Activated naive CD4-positive, alpha-beta T cell treated with anti-CD3 and anti-CD28 coated beads, Interleukin-2, amount 10 ng/mL, durations not matched to agents 7 days and 5 days (primary cell): ENCODE results near the gene SEL1L2.

Experiments
- CTCF ChIA-PET: fragments of 350-600 bp; sonication (Branson Sonifier 250); formaldehyde crosslinking; loops from one replicate; lab custom pipeline; 2021; ENCODE audit warnings: antibody characterized with exemption; lab: Charles Lee
- DNase-seq: peaks from one replicate; pipeline ENCODE4 v3.0.0-alpha.2; 2020
- H3K27ac Mint-ChIP-seq: one replicate; pipeline ENCODE4 v1.8.0; 2021; ENCODE audit warnings: mild to moderate bottlenecking, moderate library complexity, mixed read lengths
- H3K27me3 Mint-ChIP-seq: one replicate; pipeline ENCODE4 v1.8.0; 2021; ENCODE audit warnings: mild to moderate bottlenecking, mixed read lengths
- H3K36me3 Mint-ChIP-seq: one replicate; pipeline ENCODE4 v1.8.0; 2021; ENCODE audit warnings: mixed read lengths
- H3K4me1 Mint-ChIP-seq: one replicate; pipeline ENCODE4 v1.8.0; 2021; ENCODE audit warnings: mixed read lengths
- H3K4me3 Mint-ChIP-seq: one replicate; pipeline ENCODE4 v1.8.0; 2021; ENCODE audit warnings: mild to moderate bottlenecking, moderate library complexity, mixed read lengths
- H3K9me3 Mint-ChIP-seq: one replicate; pipeline ENCODE4 v1.8.0; 2021; ENCODE audit warnings: mixed read lengths

The SEL1L2 gene

GRCh38 chr20:13910492-13910891, 79.9 kb downstream of the SEL1L2 start:
- Mint-ChIP-seq H3K27ac (no peak overlapping the region), H3K4me3 (no peak overlapping the region), H3K4me1 (no peaks in the 10 kb centered on the region), H3K36me3 (no peaks in the 10 kb centered on the region), H3K27me3 (no peaks in the 10 kb centered on the region), H3K9me3 (no peaks in the 10 kb centered on the region)
- DNase-seq, result no peak
- CTCF ChIA-PET, result no interaction called here

GRCh38 chr20:13909067-13909466, 81.3 kb downstream of the SEL1L2 start:
- Mint-ChIP-seq H3K4me1 (no peaks in the 10 kb centered on the region), H3K27me3 (no peaks in the 10 kb centered on the region), H3K27ac (no peak overlapping the region), H3K36me3 (no peaks in the 10 kb centered on the region), H3K9me3 (no peaks in the 10 kb centered on the region), H3K4me3 (no peak overlapping the region)
- CTCF ChIA-PET, result no interaction called here
- no peak for DNase-seq

- Mint-ChIP-seq H3K27me3 (no peaks in the 10 kb centered on the region), H3K27ac (no peak overlapping the region), H3K4me1 (no peaks in the 10 kb centered on the region), H3K9me3 (no peaks in the 10 kb centered on the region), H3K36me3 (no peaks in the 10 kb centered on the region), H3K4me3 (no peak overlapping the region)
- DNase-seq, result no peak
- CTCF ChIA-PET, result no interaction called here
These were observed 85.6 kb downstream of the SEL1L2 start for GRCh38 chr20:13904766-13905165.

GRCh38 chr20:13900496-13900895, 89.9 kb downstream of the SEL1L2 start:
- Mint-ChIP-seq H3K27me3 (no peaks in the 10 kb centered on the region), H3K27ac (no peak overlapping the region), H3K9me3 (no peaks in the 10 kb centered on the region), H3K4me1 (no peaks in the 10 kb centered on the region), H3K36me3 (no peaks in the 10 kb centered on the region), H3K4me3 (no peak overlapping the region)
- CTCF ChIA-PET, result no interaction called here
- no peak for DNase-seq

GRCh38 chr20:13898012-13898612, 92.3 kb downstream of the SEL1L2 start:
- H3K36me3 Mint-ChIP-seq, result no peaks in the 10 kb centered on the region
- CTCF ChIA-PET, result no interaction called here
- no peaks in the 10 kb centered on the region for H3K4me1 Mint-ChIP-seq
- H3K4me3 Mint-ChIP-seq, result no peak overlapping the region
- no peak for DNase-seq
- no peak overlapping the region for H3K27ac Mint-ChIP-seq
- H3K9me3 Mint-ChIP-seq, result no peaks in the 10 kb centered on the region
- H3K27me3 Mint-ChIP-seq, result no peaks in the 10 kb centered on the region

GRCh38 chr20:13891575-13891974, 98.8 kb downstream of the SEL1L2 start:
- Mint-ChIP-seq H3K4me1 (no peaks in the 10 kb centered on the region), H3K27me3 (no peaks in the 10 kb centered on the region), H3K36me3 (no peaks in the 10 kb centered on the region), H3K27ac (no peak overlapping the region), H3K4me3 (no peak overlapping the region), H3K9me3 (peaks cover 10% of the 10 kb centered on the region)
- no peak for DNase-seq
- CTCF ChIA-PET, result no interaction called here

- Mint-ChIP-seq H3K36me3 (no peaks in the 10 kb centered on the region), H3K9me3 (no peaks in the 10 kb centered on the region), H3K27me3 (no peaks in the 10 kb centered on the region), H3K27ac (no peak overlapping the region), H3K4me1 (no peaks in the 10 kb centered on the region), H3K4me3 (no peak overlapping the region)
- DNase-seq, result no peak
- CTCF ChIA-PET, result no interaction called here
These were observed 105.6 kb downstream of the SEL1L2 start for GRCh38 chr20:13884803-13885202.

- H3K27ac Mint-ChIP-seq, result no peak overlapping the region
- no peaks in the 10 kb centered on the region for H3K27me3 Mint-ChIP-seq
- no peak overlapping the region for H3K4me3 Mint-ChIP-seq
- H3K36me3 Mint-ChIP-seq, result no peaks in the 10 kb centered on the region
- no peaks in the 10 kb centered on the region for H3K4me1 Mint-ChIP-seq
- no peaks in the 10 kb centered on the region for H3K9me3 Mint-ChIP-seq
- no peak for DNase-seq
- CTCF ChIA-PET, result no interaction called here
These were observed 107.0 kb downstream of the SEL1L2 start for GRCh38 chr20:13883425-13883824.

- no peak for DNase-seq
- Mint-ChIP-seq H3K27me3 (no peaks in the 10 kb centered on the region), H3K4me1 (no peaks in the 10 kb centered on the region), H3K9me3 (no peaks in the 10 kb centered on the region), H3K36me3 (no peaks in the 10 kb centered on the region), H3K27ac (no peak overlapping the region), H3K4me3 (no peak overlapping the region)
- CTCF ChIA-PET, result no interaction called here
These were observed 111.8 kb downstream of the SEL1L2 start for GRCh38 chr20:13878566-13878965.

- no peak for DNase-seq
- CTCF ChIA-PET, result interaction anchor here (0.6 kb wide), 1 partner anchor 40 kb away, joined by 3 read pairs; no protein-coding TSS in a partner anchor
- Mint-ChIP-seq H3K27ac (no peak overlapping the region), H3K9me3 (no peaks in the 10 kb centered on the region), H3K27me3 (no peaks in the 10 kb centered on the region), H3K4me3 (no peak overlapping the region), H3K36me3 (no peaks in the 10 kb centered on the region), H3K4me1 (no peaks in the 10 kb centered on the region)
These were observed 112.6 kb downstream of the SEL1L2 start for GRCh38 chr20:13877793-13878192.

GRCh38 chr20:13875265-13875811, 115.1 kb downstream of the SEL1L2 start:
- Mint-ChIP-seq H3K9me3 (no peaks in the 10 kb centered on the region), H3K4me3 (no peak overlapping the region), H3K36me3 (no peaks in the 10 kb centered on the region), H3K27ac (no peak overlapping the region), H3K27me3 (no peaks in the 10 kb centered on the region), H3K4me1 (no peaks in the 10 kb centered on the region)
- DNase-seq, result no peak
- CTCF ChIA-PET, result no interaction called here

- Mint-ChIP-seq H3K4me3 (no peak overlapping the region), H3K36me3 (no peaks in the 10 kb centered on the region), H3K9me3 (no peaks in the 10 kb centered on the region), H3K27me3 (no peaks in the 10 kb centered on the region), H3K27ac (no peak overlapping the region), H3K4me1 (no peaks in the 10 kb centered on the region)
- no peak for DNase-seq
- CTCF ChIA-PET, result no interaction called here
These were observed 115.8 kb downstream of the SEL1L2 start for GRCh38 chr20:13874394-13875157.

- H3K27ac Mint-ChIP-seq, result no peak overlapping the region
- H3K4me1 Mint-ChIP-seq, result no peaks in the 10 kb centered on the region
- H3K9me3 Mint-ChIP-seq, result no peaks in the 10 kb centered on the region
- DNase-seq, result no peak
- no peaks in the 10 kb centered on the region for H3K27me3 Mint-ChIP-seq
- CTCF ChIA-PET, result no interaction called here
- H3K4me3 Mint-ChIP-seq, result no peak overlapping the region
- H3K36me3 Mint-ChIP-seq, result no peaks in the 10 kb centered on the region
These were observed 116.6 kb downstream of the SEL1L2 start for GRCh38 chr20:13873831-13874230.

- CTCF ChIA-PET, result no interaction called here
- no peak for DNase-seq
- no peak overlapping the region for H3K27ac Mint-ChIP-seq
- no peaks in the 10 kb centered on the region for H3K9me3 Mint-ChIP-seq
- H3K4me1 Mint-ChIP-seq, result no peaks in the 10 kb centered on the region
- H3K27me3 Mint-ChIP-seq, result peaks cover 3% of the 10 kb centered on the region
- H3K4me3 Mint-ChIP-seq, result no peak overlapping the region
- H3K36me3 Mint-ChIP-seq, result no peaks in the 10 kb centered on the region
These were observed 120.2 kb downstream of the SEL1L2 start for GRCh38 chr20:13870170-13870748.

GRCh38 chr20:13868331-13868730, 122.1 kb downstream of the SEL1L2 start:
- H3K9me3 Mint-ChIP-seq, result no peaks in the 10 kb centered on the region
- no peak for DNase-seq
- H3K27me3 Mint-ChIP-seq, result peaks cover 3% of the 10 kb centered on the region
- no peak overlapping the region for H3K27ac Mint-ChIP-seq
- CTCF ChIA-PET, result no interaction called here
- H3K36me3 Mint-ChIP-seq, result no peaks in the 10 kb centered on the region
- no peaks in the 10 kb centered on the region for H3K4me1 Mint-ChIP-seq
- H3K4me3 Mint-ChIP-seq, result no peak overlapping the region
